ENCODE results near the gene HOXC10. TPM values are rescaled to one million over a fixed set of nuclear protein-coding genes. Genes with fewer than 3 reads are reported as not detected.

HOXC10 gene
- polyA plus RNA-seq, 3 donors = not detected

GRCh38 chr12:53961025-53961761 is 23.8 kb upstream of the HOXC10 start:
- Mint-ChIP-seq H3K4me1 (peaks cover 28% of the 10 kb centered on the region), H3K36me3 (peaks cover 4 to 16% of the 10 kb centered on the region in 2 donors), H3K27ac (no peak overlapping the region), H3K4me3 (peak overlapping the region in 1 of 2 donors; percentile 59), H3K9me3 (peaks cover 5 to 67% (median 38%) of the 10 kb centered on the region in 7 donors), H3K27me3 (ENCODE audit: low read depth in 3 of 3) (peaks cover 96 to 99% (median 96%) of the 10 kb centered on the region in 3 donors)
- no peaks in the 10 kb centered on the region for H3K4me1 ChIP-seq (ENCODE audit: control insufficient read depth in 1 of 2, insufficient read depth in 2 of 2, low read length in 2 of 2)
- H3K79me2 ChIP-seq (ENCODE audit: insufficient read depth, low read length) = no peaks in the 10 kb centered on the region
- TF ChIP-seq CTCF (IDR thresholded peaks at IDR 0.05) = no peak
- H4K20me1 ChIP-seq (ENCODE audit: insufficient read depth, low read length) = no peaks in the 10 kb centered on the region
- no peak overlapping the region for H3K27ac ChIP-seq (ENCODE audit: low read depth in 1 of 2, low read length in 2 of 2)
- peaks cover 96 to 100% of the 10 kb centered on the region in 2 donors for H3K27me3 ChIP-seq (ENCODE audit: control insufficient read depth in 2 of 2, insufficient read depth in 2 of 2, low read length in 2 of 2)
- no peak overlapping the region for H2AFZ ChIP-seq (ENCODE audit: insufficient read depth, low read depth, low read length, poor library complexity, severe bottlenecking)
- no peak overlapping the region for H3K9ac ChIP-seq (ENCODE audit: insufficient read depth, low read length, poor library complexity, severe bottlenecking)
- H3K36me3 ChIP-seq (replicated peaks in 1 of 2; ENCODE audit: control insufficient read depth in 1 of 2, insufficient read depth in 2 of 2, low read length in 2 of 2) = no peaks in the 10 kb centered on the region
- peaks cover 7 to 89% of the 10 kb centered on the region in 2 donors for H3K9me3 ChIP-seq (replicated peaks in 1 of 2; ENCODE audit: control insufficient read depth in 1 of 2, insufficient read depth in 1 of 2, low read length in 2 of 2)
- WGBS (ENCODE audit: insufficient coverage) = 4% methylated on average over 72 of the region's 72 CpGs
- H3K4me2 ChIP-seq (replicated peaks; ENCODE audit: extremely low read depth, low read length, poor library complexity, severe bottlenecking) = no peak overlapping the region
- DNase-seq = no peak
- no peak overlapping the region for H3K4me3 ChIP-seq (replicated peaks in 1 of 3; ENCODE audit: low read depth in 2 of 3, low read length in 3 of 3)
- intact Hi-C loops (cut with micrococcal nuclease) = no loop called here

- Mint-ChIP-seq H3K36me3 (peaks cover 4 to 20% of the 10 kb centered on the region in 2 donors), H3K27me3 (ENCODE audit: low read depth in 3 of 3) (peaks cover 96 to 99% (median 96%) of the 10 kb centered on the region in 3 donors), H3K27ac (no peak overlapping the region), H3K4me3 (peak overlapping the region in 1 of 2 donors; percentile 82), H3K4me1 (peaks cover 35% of the 10 kb centered on the region), H3K9me3 (peaks cover 5 to 67% (median 38%) of the 10 kb centered on the region in 7 donors)
- no peaks in the 10 kb centered on the region for H3K36me3 ChIP-seq (replicated peaks in 1 of 2; ENCODE audit: control insufficient read depth in 1 of 2, insufficient read depth in 2 of 2, low read length in 2 of 2)
- peaks cover 11 to 89% of the 10 kb centered on the region in 2 donors for H3K9me3 ChIP-seq (replicated peaks in 1 of 2; ENCODE audit: control insufficient read depth in 1 of 2, insufficient read depth in 1 of 2, low read length in 2 of 2)
- no peak overlapping the region for H3K27ac ChIP-seq (ENCODE audit: low read depth in 1 of 2, low read length in 2 of 2)
- no peak overlapping the region for H2AFZ ChIP-seq (ENCODE audit: insufficient read depth, low read depth, low read length, poor library complexity, severe bottlenecking)
- intact Hi-C loops (cut with micrococcal nuclease) = no loop called here
- no peaks in the 10 kb centered on the region for H3K4me1 ChIP-seq (ENCODE audit: control insufficient read depth in 1 of 2, insufficient read depth in 2 of 2, low read length in 2 of 2)
- H3K4me2 ChIP-seq (replicated peaks; ENCODE audit: extremely low read depth, low read length, poor library complexity, severe bottlenecking) = no peak overlapping the region
- no peak overlapping the region for H3K4me3 ChIP-seq (replicated peaks in 1 of 3; ENCODE audit: low read depth in 2 of 3, low read length in 3 of 3)
- DNase-seq = no peak
- no peaks in the 10 kb centered on the region for H4K20me1 ChIP-seq (ENCODE audit: insufficient read depth, low read length)
- TF ChIP-seq CTCF (IDR thresholded peaks at IDR 0.05) = no peak
- H3K27me3 ChIP-seq (ENCODE audit: control insufficient read depth in 2 of 2, insufficient read depth in 2 of 2, low read length in 2 of 2) = peaks cover 96 to 100% of the 10 kb centered on the region in 2 donors
- 12% methylated on average over 5 of the region's 7 CpGs for WGBS (ENCODE audit: insufficient coverage)
- no peaks in the 10 kb centered on the region for H3K79me2 ChIP-seq (ENCODE audit: insufficient read depth, low read length)
- H3K9ac ChIP-seq (ENCODE audit: insufficient read depth, low read length, poor library complexity, severe bottlenecking) = no peak overlapping the region
These were observed 21.9 kb upstream of the HOXC10 start for GRCh38 chr12:53963005-53963404.

Measured in CD14-positive monocyte (primary cell).